HEK293 (cell line): ENCODE measurements around the gene BSCL2.

Experiments
- CTCF ChIA-PET: fragments of 350-600 bp; formaldehyde crosslinking; extraction: SDS; loops from one replicate; lab custom pipeline; 2021; ENCODE audit warnings: antibody characterized with exemption; lab: Yijun Ruan, JAX
- POLR2A ChIA-PET: fragments of 300-600 bp; formaldehyde crosslinking; extraction: SDS; loops from one replicate; lab custom pipeline; 2020; ENCODE audit warnings: antibody characterized with exemption, inconsistent platforms; lab: Yijun Ruan, JAX
- H3K27ac ChIP-seq: fragments of 200-500 bp; sonication (Bioruptor generic); 2 replicates; pipeline ENCODE4 v1.5.1; 2014; ENCODE audit warnings: low read depth, low read length, control low read depth, inconsistent platforms; ENCODE audit errors: extremely low read depth
- H3K36me3 ChIP-seq, 2 experiments: fragments of 200-500 bp in 1 of 2; sonication (Bioruptor generic) in 1 of 2; 1 replicate in 1 of 2; 2 replicates in 1 of 2; pipeline ENCODE4 v1.5.1; 2014 to 2017; ENCODE audit warnings: inconsistent platforms in 2 of 2, low read length in 2 of 2; ENCODE audit not compliant: control insufficient read depth in 2 of 2, insufficient read depth in 1 of 2
- H3K4me1 ChIP-seq: fragments of 200-500 bp; sonication (Bioruptor generic); 2 replicates; pipeline ENCODE4 v1.5.1; 2014; ENCODE audit warnings: mild to moderate bottlenecking, low read length, inconsistent platforms; ENCODE audit not compliant: control insufficient read depth, insufficient read depth
- H3K4me3 ChIP-seq: 2 replicates; pipeline ENCODE4 v1.5.1; 2011; ENCODE audit warnings: low read depth, mild to moderate bottlenecking, control low read depth, low read length, moderate library complexity
- H3K9me3 ChIP-seq: fragments of 200-500 bp; sonication (Bioruptor generic); 2 replicates; pipeline ENCODE4 v1.5.1; 2014; ENCODE audit warnings: low read depth, low read length, inconsistent platforms; ENCODE audit not compliant: control insufficient read depth, insufficient read depth
- ELK4 ChIP-seq: IDR thresholded peaks from 2 replicates; pipeline ENCODE4 v1.6.1; 2011; ENCODE audit warnings: mild to moderate bottlenecking, low read depth, low read length, borderline replicate concordance
- HOXA7 ChIP-seq: sonication (generic); formaldehyde crosslinking; IDR thresholded peaks from 2 replicates; pipeline ENCODE4 v1.8.1; 2022; ENCODE audit warnings: missing genetic modification reagents, borderline replicate concordance
- KLF9 ChIP-seq: fragments of 450-650 bp; formaldehyde crosslinking; IDR thresholded peaks from 2 replicates; pipeline ENCODE4 v1.5.1; 2016; ENCODE audit warnings: missing biosample characterization, missing genetic modification characterization, low read depth
- PRDM1 ChIP-seq: fragments of 450-650 bp; formaldehyde crosslinking; IDR thresholded peaks from 2 replicates; pipeline ENCODE4; 2016; ENCODE audit warnings: missing biosample characterization, missing genetic modification characterization
- ZBTB21 ChIP-seq: fragments of 450-650 bp; formaldehyde crosslinking; IDR thresholded peaks from 2 replicates; pipeline ENCODE4 v1.5.1; 2017; ENCODE audit warnings: missing biosample characterization, missing genetic modification characterization
- ZNF121 ChIP-seq: fragments of 450-650 bp; formaldehyde crosslinking; IDR thresholded peaks from 2 replicates; pipeline ENCODE4 v1.5.1; 2016; ENCODE audit warnings: missing biosample characterization, missing genetic modification characterization
- ZNF146 ChIP-seq: fragments of 450-650 bp; formaldehyde crosslinking; IDR thresholded peaks from 2 replicates; pipeline ENCODE4 v1.5.1; 2016; ENCODE audit warnings: missing biosample characterization, missing genetic modification characterization
- ZNF223 ChIP-seq: fragments of 450-650 bp; formaldehyde crosslinking; IDR thresholded peaks from 2 replicates; pipeline ENCODE4 v1.5.1; 2016; ENCODE audit warnings: missing biosample characterization, missing genetic modification characterization
- ZNF23 ChIP-seq: fragments of 450-650 bp; formaldehyde crosslinking; IDR thresholded peaks from 2 replicates; pipeline ENCODE4 v1.5.1; 2016; ENCODE audit warnings: missing biosample characterization, missing genetic modification characterization, borderline replicate concordance
- ZNF26 ChIP-seq: fragments of 450-650 bp; formaldehyde crosslinking; IDR thresholded peaks from 2 replicates; pipeline ENCODE4 v1.5.1; 2016; ENCODE audit warnings: missing biosample characterization, missing genetic modification characterization
- ZNF280D ChIP-seq: fragments of 450-650 bp; formaldehyde crosslinking; IDR thresholded peaks from 2 replicates; pipeline ENCODE4 v1.5.1; 2016; ENCODE audit warnings: missing biosample characterization, missing genetic modification characterization
- ZNF549 ChIP-seq: fragments of 450-650 bp; IDR thresholded peaks from 2 replicates; pipeline ENCODE4 v1.5.1; 2018; ENCODE audit warnings: missing biosample characterization, missing genetic modification characterization, mild to moderate bottlenecking, inconsistent platforms, moderate library complexity
- ZNF571 ChIP-seq: fragments of 450-650 bp; formaldehyde crosslinking; IDR thresholded peaks from 2 replicates; pipeline ENCODE4 v1.5.0; 2017; ENCODE audit warnings: missing biosample characterization, missing genetic modification characterization
- ZNF626 ChIP-seq: fragments of 450-650 bp; sonication (Bioruptor Pico); formaldehyde crosslinking; IDR thresholded peaks from 2 replicates; pipeline ENCODE4 v1.5.1; 2018; ENCODE audit warnings: missing biosample characterization, missing genetic modification characterization, inconsistent platforms
- ZNF639 ChIP-seq: fragments of 450-650 bp; formaldehyde crosslinking; IDR thresholded peaks from 2 replicates; pipeline ENCODE4 v1.5.1; 2016; ENCODE audit warnings: missing biosample characterization, missing genetic modification characterization
- ZNF76 ChIP-seq: fragments of 450-650 bp; formaldehyde crosslinking; IDR thresholded peaks from 2 replicates; pipeline ENCODE4; 2016; ENCODE audit warnings: low read depth, missing biosample characterization, missing genetic modification characterization, borderline replicate concordance
- ZNF837 ChIP-seq: fragments of 450-650 bp; formaldehyde crosslinking; IDR thresholded peaks from 2 replicates; pipeline ENCODE4 v1.5.1; 2016; ENCODE audit warnings: missing biosample characterization, missing genetic modification characterization
- ZNF843 ChIP-seq: fragments of 450-650 bp; formaldehyde crosslinking; IDR thresholded peaks from 2 replicates; pipeline ENCODE4 v1.5.1; 2016; ENCODE audit warnings: missing biosample characterization, missing genetic modification characterization

The BSCL2 gene

GRCh38 chr11:62649486-62649885, 57.7 kb downstream of the BSCL2 start:
- TF ChIP-seq ZNF76 (no peak), ZNF23 (tag by site-specific recombination) (no peak), ZNF639 (tag by site-specific recombination) (no peak), ZNF121 (tag by site-specific recombination) (no peak), ZNF280D (tag by site-specific recombination) (no peak), ZNF146 (tag by site-specific recombination) (no peak)
- Histone ChIP-seq H3K9me3 (no peaks in the 10 kb centered on the region), H3K4me1 (peaks cover 3% of the 10 kb centered on the region; the same call in 1 of the 2 replicates), H3K36me3 (peaks cover 0 to 38% of the 10 kb centered on the region in 2 experiments; a peak in 1 of 3 replicates), H3K27ac (no peak overlapping the region), H3K4me3 (no peak overlapping the region)
- ChIA-PET CTCF (interaction anchor here (0.6 to 1.3 kb wide), 2 partner anchors 12 to 137 kb away, joined by 3 read pairs; no protein-coding TSS in a partner anchor), POLR2A (interaction anchor here (1.2 to 5.9 kb wide), 7 partner anchors 15 to 78 kb away, joined by 3 to 79 read pairs (median 7); partner anchors contain the start of genes C11orf98, CSKMT, HNRNPUL2 and LBHD1)

- ChIA-PET POLR2A (interaction anchor here (1.2 to 5.9 kb wide), 7 partner anchors 16 to 79 kb away, joined by 3 to 79 read pairs (median 7); partner anchors contain the start of genes C11orf98, CSKMT, HNRNPUL2 and LBHD1), CTCF (interaction anchor here (0.9 to 1.3 kb wide), 3 partner anchors 16 to 138 kb away, joined by 3 to 4 read pairs (median 3); partner anchors contain the start of genes C11orf98 and CSKMT)
- Histone ChIP-seq H3K9me3 (no peaks in the 10 kb centered on the region), H3K4me3 (no peak overlapping the region), H3K27ac (no peak overlapping the region), H3K36me3 (peaks cover 3 to 43% of the 10 kb centered on the region in 2 experiments; a peak in 2 of 3 replicates), H3K4me1 (peaks cover 3% of the 10 kb centered on the region; the same call in 1 of the 2 replicates)
- no peak for TF ChIP-seq HOXA7 (CRISPR knock-in tag)
- TF ChIP-seq ZNF626 (tag by site-specific recombination) = no peak
- no peak for TF ChIP-seq ZNF23 (tag by site-specific recombination)
- no peak for TF ChIP-seq ELK4
These were observed 58.3 kb downstream of the BSCL2 start for GRCh38 chr11:62648967-62649364.

- Histone ChIP-seq H3K4me3 (no peak overlapping the region), H3K36me3 (peaks cover 5 to 49% of the 10 kb centered on the region in 2 experiments; a peak in 2 of 3 replicates), H3K27ac (no peak overlapping the region), H3K9me3 (no peaks in the 10 kb centered on the region), H3K4me1 (peaks cover 3% of the 10 kb centered on the region; the same call in 1 of the 2 replicates)
- TF ChIP-seq PRDM1 (tag by site-specific recombination) = no peak
- no peak for TF ChIP-seq ZNF843 (tag by site-specific recombination)
- TF ChIP-seq ZNF26 (tag by site-specific recombination) = no peak
- no peak for TF ChIP-seq ZNF571 (tag by site-specific recombination)
- TF ChIP-seq ZNF223 = no peak
- TF ChIP-seq KLF9 (tag by site-specific recombination) = no peak
- no peak for TF ChIP-seq ZNF549
- TF ChIP-seq ZNF23 (tag by site-specific recombination) = no peak
- TF ChIP-seq ZBTB21 (tag by site-specific recombination) = no peak
- no peak for TF ChIP-seq ZNF837 (tag by site-specific recombination)
- ChIA-PET POLR2A (interaction anchor here (1.0 to 5.9 kb wide), 10 partner anchors 12 to 233 kb away, joined by 3 to 79 read pairs (median 4); partner anchors contain the start of genes C11orf98, CSKMT, HNRNPUL2 and LBHD1), CTCF (interaction anchor here (0.9 to 1.3 kb wide), 4 partner anchors 17 to 254 kb away, joined by 3 to 4 read pairs (median 4); partner anchors contain the start of genes C11orf98 and CSKMT)
These were observed 58.8 kb downstream of the BSCL2 start for GRCh38 chr11:62648185-62648966.
